Caco-2 (cell line): Measurements from ENCODE around the gene DERA. TPM values are rescaled to one million over a fixed set of nuclear protein-coding genes. Genes with fewer than 3 reads are reported as not detected.

Experiments used
- BruUV-seq: library from RNA; stranded (reverse); fragments of 400-500 nt; replicated peaks from 2 replicates; lab custom pipeline; 2021; lab: Mats Ljungman, UMichigan
- CTCF ChIA-PET: fragments of 300-600 bp; sonication (Branson Sonifier 250); formaldehyde crosslinking; loops from one replicate; lab custom pipeline; 2022; ENCODE audit warnings: antibody characterized with exemption; lab: Charles Lee
- POLR2A ChIA-PET: fragments of 300-600 bp; sonication (Branson Sonifier 250); formaldehyde crosslinking; loops from one replicate; lab custom pipeline; 2022; ENCODE audit warnings: antibody characterized with exemption; lab: Charles Lee
- DNase-seq, 2 experiments: peaks; one replicate each; pipeline versions ENCODE4 v3.0.0 to v3.0.0-alpha.2; 2020 to 2022
- H3K27me3 ChIP-seq: replicated peaks from 2 replicates; pipeline ENCODE4 v1.6.0; 2011; ENCODE audit warnings: low read length; ENCODE audit not compliant: control insufficient read depth, insufficient read depth
- H3K36me3 ChIP-seq: 2 replicates; pipeline ENCODE4 v1.5.1; 2011; ENCODE audit warnings: low read length; ENCODE audit not compliant: control insufficient read depth, insufficient read depth
- H3K4me1 ChIP-seq: fragments of 250-450 bp; sonication (Bioruptor Pico); 2 replicates; pipeline ENCODE4 v1.5.1; 2020; ENCODE audit warnings: mild to moderate bottlenecking
- H3K4me3 ChIP-seq: 2 replicates; pipeline ENCODE4 v1.5.1; 2011; ENCODE audit warnings: low read depth, mild to moderate bottlenecking, control low read depth, low read length
- H3K9me3 ChIP-seq: fragments of 250-450 bp; sonication (Bioruptor Pico); 2 replicates; pipeline ENCODE4 v1.5.1; 2020; ENCODE audit warnings: mild to moderate bottlenecking, moderate library complexity
- H3K27ac Mint-ChIP-seq: one replicate; pipeline ENCODE4 v1.8.0; 2022; ENCODE audit warnings: mixed read lengths; ENCODE audit not compliant: unreplicated experiment
- H3K27me3 Mint-ChIP-seq: one replicate; pipeline ENCODE4 v1.8.0; 2022; ENCODE audit warnings: mixed read lengths; ENCODE audit not compliant: insufficient read depth, unreplicated experiment
- H3K36me3 Mint-ChIP-seq: one replicate; pipeline ENCODE4 v1.8.0; 2022; ENCODE audit warnings: mild to moderate bottlenecking, mixed read lengths; ENCODE audit not compliant: insufficient read depth, unreplicated experiment
- H3K4me1 Mint-ChIP-seq: one replicate; pipeline ENCODE4 v1.8.0; 2022; ENCODE audit warnings: low read depth, mixed read lengths; ENCODE audit not compliant: unreplicated experiment
- H3K4me3 Mint-ChIP-seq: one replicate; pipeline ENCODE4 v1.8.0; 2022; ENCODE audit warnings: mild to moderate bottlenecking, moderate library complexity, mixed read lengths; ENCODE audit not compliant: unreplicated experiment
- H3K9me3 Mint-ChIP-seq: one replicate; pipeline ENCODE4 v1.8.0; 2022; ENCODE audit warnings: mixed read lengths; ENCODE audit not compliant: unreplicated experiment
- CTCF ChIP-seq, 2 experiments: fragments of 200-600 bp in 1 of 2; IDR thresholded peaks; 1 replicate in 1 of 2; 2 replicates in 1 of 2; pipeline versions ENCODE4 v1.5.1 to v1.8.0; 2011 to 2022; ENCODE audit warnings: antibody characterized with exemption in 1 of 2, control low read depth in 1 of 2, inconsistent platforms in 1 of 2, low read depth in 1 of 2, low read length in 1 of 2, mild to moderate bottlenecking in 1 of 2, moderate library complexity in 1 of 2; ENCODE audit not compliant: insufficient read depth in 1 of 2, severe bottlenecking in 1 of 2, unreplicated experiment in 1 of 2
- intact Hi-C: fragments of 100-400 bp; cut with micrococcal nuclease; formaldehyde crosslinking; loops from one replicate; pipeline ENCODE4 v1.10.0; 2022; ENCODE audit not compliant: unreplicated experiment
- total RNA-seq: library from RNA; stranded (reverse); gene quantifications from 2 replicates; pipeline ENCODE4 v1.2.3, GENCODE V29; 2022

DERA gene
- total RNA-seq, 1 experiment from 2014 or later: 86.4 TPM

GRCh38 chr12:16072678-16073077, 161.5 kb downstream of the DERA start:
- Histone ChIP-seq H3K9me3 (no peaks in the 10 kb centered on the region), H3K4me1 (peaks cover 7% of the 10 kb centered on the region), H3K27me3 (no peaks in the 10 kb centered on the region), H3K36me3 (no peaks in the 10 kb centered on the region), H3K4me3 (no peak overlapping the region)
- DNase-seq: no peak
- no peak overlapping the region for H3K27ac Mint-ChIP-seq
- no peaks in the 10 kb centered on the region for H3K36me3 Mint-ChIP-seq
- peaks cover 9% of the 10 kb centered on the region for H3K27me3 Mint-ChIP-seq
- no peaks in the 10 kb centered on the region for H3K4me1 Mint-ChIP-seq
- POLR2A ChIA-PET: no interaction called here
- BruUV-seq: no TSS peak
- TF ChIP-seq CTCF (IDR thresholded peaks at IDR 0.05; ENCODE audit: insufficient read depth in 1 of 2, low read depth in 1 of 2, low read length in 1 of 2, severe bottlenecking in 1 of 2, unreplicated experiment in 1 of 2): no peak
- no peak overlapping the region for H3K4me3 Mint-ChIP-seq
- CTCF ChIA-PET: no interaction called here
- intact Hi-C loops: no loop called here
- no peaks in the 10 kb centered on the region for H3K9me3 Mint-ChIP-seq

- H3K4me3 ChIP-seq: no peak overlapping the region
- intact Hi-C loops: loop anchor here (5.0 kb wide), 1 partner anchor 38 kb away; no protein-coding TSS in a partner anchor
- TF ChIP-seq CTCF (IDR thresholded peaks at IDR 0.05; ENCODE audit: insufficient read depth in 1 of 2, low read depth in 1 of 2, low read length in 1 of 2, severe bottlenecking in 1 of 2, unreplicated experiment in 1 of 2): no peak
- Mint-ChIP-seq H3K4me3 (no peak overlapping the region), H3K36me3 (no peaks in the 10 kb centered on the region), H3K27me3 (peaks cover 6% of the 10 kb centered on the region), H3K27ac (no peak overlapping the region), H3K4me1 (no peaks in the 10 kb centered on the region), H3K9me3 (no peaks in the 10 kb centered on the region)
- CTCF ChIA-PET: no interaction called here
- H3K9me3 ChIP-seq: no peaks in the 10 kb centered on the region
- no TSS peak for BruUV-seq
- H3K4me1 ChIP-seq: peaks cover 7% of the 10 kb centered on the region
- H3K27me3 ChIP-seq: no peaks in the 10 kb centered on the region
- H3K36me3 ChIP-seq: no peaks in the 10 kb centered on the region
- POLR2A ChIA-PET: no interaction called here
- no peak for DNase-seq
These were observed 163.8 kb downstream of the DERA start for GRCh38 chr12:16074894-16075293.

GRCh38 chr12:16075887-16076286, 164.8 kb downstream of the DERA start:
- intact Hi-C loops: loop anchor here (1.0 to 5.0 kb wide), 4 partner anchors 39 to 284 kb away; no protein-coding TSS in a partner anchor
- H3K4me1 ChIP-seq: peaks cover 7% of the 10 kb centered on the region
- H3K27me3 ChIP-seq: no peaks in the 10 kb centered on the region
- TF ChIP-seq CTCF (IDR thresholded peaks at IDR 0.05; ENCODE audit: insufficient read depth in 1 of 2, low read depth in 1 of 2, low read length in 1 of 2, severe bottlenecking in 1 of 2, unreplicated experiment in 1 of 2): no peak
- Mint-ChIP-seq H3K4me3 (no peak overlapping the region), H3K4me1 (no peaks in the 10 kb centered on the region), H3K27me3 (peaks cover 6% of the 10 kb centered on the region), H3K27ac (no peak overlapping the region), H3K36me3 (no peaks in the 10 kb centered on the region), H3K9me3 (no peaks in the 10 kb centered on the region)
- ChIA-PET POLR2A (no interaction called here), CTCF (interaction anchor here (1.1 kb wide), 3 partner anchors 17 to 310 kb away, joined by 3 to 4 read pairs (median 3); no protein-coding TSS in a partner anchor)
- no peaks in the 10 kb centered on the region for H3K9me3 ChIP-seq
- H3K4me3 ChIP-seq: no peak overlapping the region
- H3K36me3 ChIP-seq: no peaks in the 10 kb centered on the region
- DNase-seq: no peak
- BruUV-seq: no TSS peak
